GM12873 (cell line): Measurements from ENCODE around the gene ARCN1.

Source experiments
- CTCF ChIP-seq: IDR thresholded peaks from 2 replicates; pipeline ENCODE4 v1.5.1; 2012; ENCODE audit warnings: low read depth, mild to moderate bottlenecking, moderate library complexity, low read length, control low read depth; ENCODE audit not compliant: insufficient read depth; ENCODE audit errors: missing control alignments

Gene ARCN1

DNA sequence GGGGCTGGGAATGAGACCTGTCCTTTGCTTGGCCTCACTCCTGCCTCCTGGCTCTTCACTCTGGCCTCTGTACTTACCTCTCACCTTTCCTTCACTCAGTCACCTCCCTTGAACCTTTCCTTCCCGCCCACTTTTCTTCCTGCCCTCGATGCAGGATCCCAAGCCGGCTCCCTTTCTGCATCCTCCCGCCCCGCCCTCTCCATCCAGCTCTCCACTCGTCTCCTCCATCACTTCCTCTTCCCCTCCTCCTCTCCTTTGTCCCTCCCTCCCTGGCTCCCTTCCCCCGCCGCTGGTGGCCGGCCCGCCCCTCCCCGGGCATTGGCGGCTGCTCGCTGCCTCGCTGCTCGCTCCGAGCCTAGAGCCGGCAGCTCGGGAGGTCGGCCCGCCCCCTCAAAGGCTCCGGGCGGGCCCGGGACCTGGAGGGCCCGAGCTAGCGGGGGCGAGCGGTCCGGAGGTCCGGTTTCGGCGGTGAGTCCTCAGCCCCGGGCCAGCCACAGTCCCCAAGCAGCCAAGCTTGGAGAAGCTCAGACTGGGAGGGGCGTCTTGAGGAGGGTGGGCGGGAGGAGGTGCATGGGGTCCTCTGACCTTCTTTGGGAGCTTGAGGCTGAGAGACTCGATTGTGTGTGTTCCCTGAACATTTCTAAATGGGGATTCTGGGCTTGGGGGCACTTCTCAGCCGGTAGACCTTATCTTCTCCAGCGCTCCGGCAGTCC is 49.0 kb downstream of the ARCN1 start:
- no peak for TF ChIP-seq CTCF

GRCh38 chr11:118621784-118622375 is 49.7 kb downstream of the ARCN1 start:
- TF ChIP-seq CTCF = no peak

DNA sequence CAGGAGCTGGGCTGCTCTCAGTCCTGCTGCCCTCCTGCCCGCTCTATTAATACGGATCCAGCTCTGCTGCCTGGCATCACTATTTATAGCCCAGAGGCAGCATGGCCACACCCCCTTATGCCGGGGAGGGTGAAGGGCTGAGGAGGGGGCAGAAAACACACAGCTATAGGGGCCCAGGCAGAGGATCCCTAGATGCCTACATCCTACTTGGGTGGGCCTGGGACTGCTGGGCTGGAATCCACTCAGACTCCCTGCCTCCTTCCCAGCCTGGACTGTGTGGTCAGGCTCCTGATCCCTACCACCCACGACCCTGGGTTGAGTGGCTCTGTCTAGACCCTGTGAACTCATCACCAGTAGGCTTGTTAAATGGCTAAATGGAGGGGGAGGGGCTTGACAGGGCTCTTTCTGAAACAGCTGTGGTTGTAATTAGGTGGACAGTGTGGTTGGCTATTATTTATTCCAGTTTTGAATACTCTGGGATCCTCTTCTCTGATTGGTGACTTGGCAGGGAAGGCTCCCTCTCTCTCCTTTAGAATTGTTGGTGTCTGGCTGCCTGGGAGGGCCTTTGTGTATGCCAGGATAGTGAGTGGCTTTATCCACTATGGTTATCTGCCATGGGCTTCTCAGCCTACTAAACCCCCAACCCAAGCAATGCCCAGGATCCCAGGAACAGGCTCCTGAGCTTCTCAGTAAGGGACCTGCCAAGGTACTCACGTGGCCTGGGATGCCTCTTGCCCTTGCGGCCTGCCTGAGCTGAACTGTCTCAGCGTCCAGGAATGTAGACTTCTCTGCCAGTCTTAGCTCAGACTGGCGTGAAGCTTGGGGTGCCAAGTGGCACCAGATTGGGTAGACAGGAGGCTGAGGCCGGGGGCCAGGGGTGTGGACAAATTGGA is 50.4 kb downstream of the ARCN1 start:
- TF ChIP-seq CTCF = no peak

DNA sequence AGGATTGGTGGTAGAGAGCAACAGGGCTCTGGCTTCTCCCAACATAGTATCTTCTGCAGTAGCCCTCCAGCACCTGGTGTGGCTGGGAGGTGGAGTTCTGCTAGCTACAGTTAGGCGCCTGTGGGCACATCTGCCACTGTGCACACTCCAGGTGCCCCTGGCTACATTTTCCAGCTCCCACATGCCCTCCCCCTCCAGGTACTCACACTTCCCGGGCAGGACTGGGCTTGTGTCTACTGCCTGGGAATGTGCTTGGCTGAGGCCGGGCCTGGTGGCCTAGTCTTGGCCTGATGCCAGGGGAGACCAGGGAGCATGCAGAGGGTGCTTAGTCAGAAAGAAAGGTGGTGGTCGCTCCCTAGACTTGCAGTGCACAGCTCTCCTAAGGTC is 51.1 kb downstream of the ARCN1 start:
- no peak for TF ChIP-seq CTCF

DNA sequence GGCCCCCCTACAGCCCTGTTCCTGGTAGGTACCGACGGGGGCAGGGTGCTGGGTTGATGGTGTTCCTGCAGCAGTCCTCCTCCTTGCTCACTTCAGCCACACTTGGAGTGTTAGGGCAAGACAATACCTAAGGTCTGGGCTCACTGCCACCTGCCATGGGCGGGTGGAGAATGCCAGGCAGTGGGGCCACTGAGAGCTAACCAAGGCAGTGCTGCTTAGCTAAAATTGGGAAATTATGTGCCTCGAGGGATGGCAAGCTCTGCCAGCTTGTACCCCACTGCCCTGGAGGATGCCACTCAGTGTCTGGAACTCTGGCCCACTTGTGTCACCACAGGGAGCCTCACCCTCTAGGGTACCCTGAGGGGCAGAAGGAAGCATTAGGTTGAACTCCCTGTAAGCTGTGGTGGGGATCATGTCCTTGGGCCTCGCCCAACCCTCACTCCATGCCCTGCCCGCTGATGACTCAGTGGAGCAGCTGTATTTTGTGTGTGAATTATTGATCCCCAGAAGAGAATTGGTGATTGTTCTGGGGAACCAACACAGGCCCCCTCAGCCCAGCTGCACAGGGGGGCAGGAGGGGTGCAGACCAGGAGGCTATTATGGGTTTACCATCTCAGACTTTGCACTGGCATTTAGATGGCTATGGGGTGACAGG is 53.0 kb downstream of the ARCN1 start:
- TF ChIP-seq CTCF = no peak

DNA sequence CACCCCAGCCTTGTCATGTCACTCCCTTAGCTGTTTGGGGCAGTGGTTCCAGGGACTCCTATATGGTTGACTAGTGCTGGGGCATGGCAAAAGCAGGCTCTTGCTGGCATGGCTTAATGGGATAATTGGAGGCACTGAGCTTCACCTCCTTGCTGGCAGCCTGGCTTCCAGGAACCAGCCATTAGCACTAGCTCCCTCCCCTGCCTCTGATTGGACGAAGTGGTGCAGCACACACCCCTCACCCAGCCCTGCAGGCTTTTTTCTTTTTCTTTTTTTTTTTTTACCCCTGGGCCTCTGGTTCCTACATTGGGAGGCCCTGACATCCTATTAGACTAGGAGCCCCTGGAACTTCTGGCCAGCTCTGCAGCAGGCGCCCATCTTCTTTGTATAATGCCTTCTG is 53.8 kb downstream of the ARCN1 start:
- TF ChIP-seq CTCF = no peak

DNA sequence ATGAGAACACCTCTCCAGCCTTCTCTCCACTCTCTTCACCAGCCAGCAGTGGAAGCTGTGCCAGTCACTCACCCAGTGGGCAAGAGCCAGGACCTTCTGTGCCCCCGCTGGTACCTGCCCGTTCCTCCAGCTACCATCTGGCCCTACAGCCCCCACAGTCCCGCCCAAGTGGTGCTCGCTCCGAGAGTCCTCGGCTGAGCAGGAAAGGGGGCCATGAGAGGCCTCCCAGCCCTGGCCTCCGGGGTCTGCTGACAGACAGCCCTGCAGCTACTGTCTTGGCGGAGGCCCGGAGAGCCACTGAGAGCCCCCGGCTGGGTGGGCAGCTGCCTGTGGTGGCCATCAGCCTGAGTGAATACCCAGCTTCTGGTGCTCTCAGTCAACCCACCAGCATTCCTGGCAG is 55.4 kb downstream of the ARCN1 start:
- TF ChIP-seq CTCF = no peak
